ENCODE data around the gene RAP1GAP2. TPM values are rescaled to one million over a fixed set of nuclear protein-coding genes. Genes with fewer than 3 reads are reported as not detected.
"Not testable (repeated sequence)": the region's sequence is repeated elsewhere in the genome, so short reads cannot be mapped to it uniquely, and the experiment has no call there.

Gene RAP1GAP2
- total and polyA plus RNA-seq, 7 experiments from 2014 or later, result 0.54 to 95.6 (median 2.6) TPM

GRCh38 chr17:2783310-2784030 lies 12.8 kb upstream of the RAP1GAP2 start:
- H3K27ac ChIP-seq (ENCODE audit: low read depth, low read length), result no peak overlapping the region
- peaks cover 0 to 3% (median 0%) of the 10 kb centered on the region in 3 experiments for H3K9me3 ChIP-seq (ENCODE audit: control insufficient read depth in 2 of 3, low read length in 3 of 3)
- H3K4me3 ChIP-seq (ENCODE audit: low read length), result no peak overlapping the region
- no peak overlapping the region for H3K27ac Mint-ChIP-seq
- CTCF ChIA-PET, result interaction anchor here (0.9 to 1.2 kb wide), 4 partner anchors 52 to 230 kb away, joined by 3 read pairs; no protein-coding TSS in a partner anchor
- POLR2A ChIA-PET, result interaction anchor here (1.4 kb wide), 1 partner anchor 229 kb away, joined by 3 read pairs; no protein-coding TSS in a partner anchor
- ATAC-seq (no peak), DNase-seq (no peak)
- intact Hi-C loops (cut with micrococcal nuclease), result no loop called here
- peaks cover 0 to 13% of the 10 kb centered on the region in 2 donors for H3K4me1 ChIP-seq (ENCODE audit: control insufficient read depth in 2 of 2, insufficient read depth in 2 of 2, low read length in 2 of 2)
- no peaks in the 10 kb centered on the region for H3K36me3 Mint-ChIP-seq
- H3K4me1 Mint-ChIP-seq, result peaks cover 0 to 6% (median 4%) of the 10 kb centered on the region in 7 donors
- no peaks in the 10 kb centered on the region for H3K27me3 ChIP-seq (ENCODE audit: control insufficient read depth in 2 of 2, insufficient read depth in 2 of 2, low read length in 2 of 2)
- H3K36me3 ChIP-seq (ENCODE audit: control insufficient read depth in 2 of 3, insufficient read depth in 3 of 3, low read length in 3 of 3), result no peaks in the 10 kb centered on the region
- no peaks in the 10 kb centered on the region for H3K9me3 Mint-ChIP-seq
- peaks cover 0 to 13% (median 2%) of the 10 kb centered on the region in 5 donors for H3K27me3 Mint-ChIP-seq
- H3K4me3 Mint-ChIP-seq, result no peak overlapping the region

- no peak overlapping the region for H3K4me3 Mint-ChIP-seq
- CTCF ChIA-PET, result interaction anchor here (0.6 to 2.4 kb wide), 4 partner anchors 43 to 221 kb away, joined by 3 to 16 read pairs (median 7); no protein-coding TSS in a partner anchor
- Histone ChIP-seq H3K4me3 (ENCODE audit: low read length) (no peak overlapping the region), H3K27ac (ENCODE audit: low read depth, low read length) (no peak overlapping the region), H3K9me3 (ENCODE audit: control insufficient read depth in 2 of 3, low read length in 3 of 3) (peaks cover 0 to 3% (median 0%) of the 10 kb centered on the region in 3 experiments), H3K27me3 (ENCODE audit: control insufficient read depth in 2 of 2, insufficient read depth in 2 of 2, low read length in 2 of 2) (no peaks in the 10 kb centered on the region), H3K36me3 (ENCODE audit: control insufficient read depth in 2 of 3, insufficient read depth in 3 of 3, low read length in 3 of 3) (no peaks in the 10 kb centered on the region), H3K4me1 (ENCODE audit: control insufficient read depth in 2 of 2, insufficient read depth in 2 of 2, low read length in 2 of 2) (peaks cover 0 to 13% of the 10 kb centered on the region in 2 donors)
- no peaks in the 10 kb centered on the region for H3K36me3 Mint-ChIP-seq
- intact Hi-C loops (cut with micrococcal nuclease), result loop anchor here in 1 of 2 donors (5.0 kb wide), 2 partner anchors 73 to 852 kb away; partner anchors contain the start of genes CLUH, CTNS and SHPK
- POLR2A ChIA-PET, result no interaction called here
- peaks cover 0 to 14% (median 0%) of the 10 kb centered on the region in 5 donors for H3K27me3 Mint-ChIP-seq
- peaks cover 0 to 6% (median 4%) of the 10 kb centered on the region in 7 donors for H3K4me1 Mint-ChIP-seq
- ATAC-seq, result no peak
- no peaks in the 10 kb centered on the region for H3K9me3 Mint-ChIP-seq
- H3K27ac Mint-ChIP-seq, result no peak overlapping the region
- DNase-seq, result no peak
Observed at GRCh38 chr17:2784864-2785263, 11.4 kb upstream of the RAP1GAP2 start.

GRCh38 chr17:2785376-2785775 lies 10.9 kb upstream of the RAP1GAP2 start:
- H3K36me3 ChIP-seq (ENCODE audit: control insufficient read depth in 2 of 3, insufficient read depth in 3 of 3, low read length in 3 of 3); H3K27ac ChIP-seq (ENCODE audit: low read depth, low read length); DNase-seq; H3K9me3 ChIP-seq (ENCODE audit: control insufficient read depth in 2 of 3, low read length in 3 of 3); H3K4me3 Mint-ChIP-seq; H3K9me3 Mint-ChIP-seq; H3K27me3 ChIP-seq (ENCODE audit: control insufficient read depth in 2 of 2, insufficient read depth in 2 of 2, low read length in 2 of 2); POLR2A ChIA-PET; H3K4me1 Mint-ChIP-seq; ATAC-seq; H3K36me3 Mint-ChIP-seq; H3K4me3 ChIP-seq (ENCODE audit: low read length): not testable (repeated sequence)
- H3K27me3 Mint-ChIP-seq, result peaks cover 0 to 18% (median 0%) of the 10 kb centered on the region in 5 donors
- intact Hi-C loops (cut with micrococcal nuclease), result loop anchor here in 1 of 2 donors (5.0 kb wide), 2 partner anchors 73 to 852 kb away; partner anchors contain the start of genes CLUH, CTNS and SHPK
- H3K27ac Mint-ChIP-seq, result peak overlapping the region in 1 of 9 donors; percentile 55
- CTCF ChIA-PET, result interaction anchor here (1.0 to 2.7 kb wide), 6 partner anchors 29 to 226 kb away, joined by 3 to 21 read pairs (median 14); no protein-coding TSS in a partner anchor
- H3K4me1 ChIP-seq (ENCODE audit: control insufficient read depth in 2 of 2, insufficient read depth in 2 of 2, low read length in 2 of 2), result peaks cover 0 to 14% of the 10 kb centered on the region in 2 donors

GRCh38 chr17:2786176-2786881 lies 9.9 kb upstream of the RAP1GAP2 start:
- DNase-seq (peak; percentile 79 to 93 (median 87)), ATAC-seq (peak; percentile 99)
- CTCF ChIA-PET, result interaction anchor here (0.6 to 2.7 kb wide), 10 partner anchors 9 to 225 kb away, joined by 3 to 21 read pairs (median 9); partner anchors contain the start of gene RAP1GAP2
- POLR2A ChIA-PET, result interaction anchor here (0.6 to 1.3 kb wide), 3 partner anchors 10 to 76 kb away, joined by 3 to 13 read pairs (median 4); partner anchors contain the start of gene RAP1GAP2
- H3K27ac ChIP-seq (ENCODE audit: low read depth, low read length), result no peak overlapping the region
- no peaks in the 10 kb centered on the region for H3K27me3 ChIP-seq (ENCODE audit: control insufficient read depth in 2 of 2, insufficient read depth in 2 of 2, low read length in 2 of 2)
- Mint-ChIP-seq H3K27ac (peak overlapping the region in 2 of 9 donors; percentile 10 to 52), H3K9me3 (no peaks in the 10 kb centered on the region), H3K4me3 (peak overlapping the region in 7 of 10 donors; percentile 21 to 53 (median 42)), H3K4me1 (peaks cover 3 to 16% (median 10%) of the 10 kb centered on the region in 7 donors), H3K36me3 (no peaks in the 10 kb centered on the region), H3K27me3 (peaks cover 0 to 23% (median 0%) of the 10 kb centered on the region in 5 donors)
- no peak overlapping the region for H3K4me3 ChIP-seq (ENCODE audit: low read length)
- H3K9me3 ChIP-seq (ENCODE audit: control insufficient read depth in 2 of 3, low read length in 3 of 3), result peaks cover 0 to 3% (median 0%) of the 10 kb centered on the region in 3 experiments
- intact Hi-C loops (cut with micrococcal nuclease), result loop anchor here (1.0 to 5.0 kb wide), 9 partner anchors 10 to 851 kb away; partner anchors contain the start of genes CLUH (in 1 of the 2), CTNS (in 1 of the 2), RAP1GAP2 (in 1 of the 2) and SHPK (in 1 of the 2)
- peaks cover 3 to 23% of the 10 kb centered on the region in 2 donors for H3K4me1 ChIP-seq (ENCODE audit: control insufficient read depth in 2 of 2, insufficient read depth in 2 of 2, low read length in 2 of 2)
- H3K36me3 ChIP-seq (ENCODE audit: control insufficient read depth in 2 of 3, insufficient read depth in 3 of 3, low read length in 3 of 3), result no peaks in the 10 kb centered on the region

GRCh38 chr17:2789700-2790099 lies 6.5 kb upstream of the RAP1GAP2 start:
- H3K36me3 Mint-ChIP-seq, result peaks cover 0 to 1% (median 0%) of the 10 kb centered on the region in 5 donors
- ChIA-PET POLR2A (interaction anchor here (0.6 kb wide), 1 partner anchor 30 kb away, joined by 3 read pairs; no protein-coding TSS in a partner anchor), CTCF (interaction anchor here (0.6 to 1.3 kb wide), 4 partner anchors 19 to 63 kb away, joined by 3 to 10 read pairs (median 5); no protein-coding TSS in a partner anchor)
- H3K4me1 Mint-ChIP-seq, result peaks cover 21 to 45% (median 43%) of the 10 kb centered on the region in 7 donors
- no peak for DNase-seq
- Histone ChIP-seq H3K27me3 (ENCODE audit: control insufficient read depth in 2 of 2, insufficient read depth in 2 of 2, low read length in 2 of 2) (no peaks in the 10 kb centered on the region), H3K27ac (ENCODE audit: low read depth, low read length) (no peak overlapping the region), H3K36me3 (ENCODE audit: control insufficient read depth in 2 of 3, insufficient read depth in 3 of 3, low read length in 3 of 3) (no peaks in the 10 kb centered on the region), H3K9me3 (ENCODE audit: control insufficient read depth in 2 of 3, low read length in 3 of 3) (no peaks in the 10 kb centered on the region), H3K4me3 (ENCODE audit: low read length) (no peak overlapping the region), H3K4me1 (ENCODE audit: control insufficient read depth in 2 of 2, insufficient read depth in 2 of 2, low read length in 2 of 2) (peaks cover 37 to 55% of the 10 kb centered on the region in 2 donors)
- H3K4me3 Mint-ChIP-seq, result no peak overlapping the region
- peaks cover 0 to 25% (median 0%) of the 10 kb centered on the region in 5 donors for H3K27me3 Mint-ChIP-seq
- ATAC-seq, result no peak
- H3K9me3 Mint-ChIP-seq, result no peaks in the 10 kb centered on the region
- intact Hi-C loops (cut with micrococcal nuclease), result loop anchor here in 1 of 2 donors (5.0 kb wide), 2 partner anchors 77 to 848 kb away; partner anchors contain the start of genes CLUH, CTNS and SHPK
- peak overlapping the region in 1 of 9 donors; percentile 18 for H3K27ac Mint-ChIP-seq
